Gastroesophageal sphincter (tissue), 2 donors: Measurements from ENCODE around the gene NPC1L1.

ENCODE experiments used
- EP300 ChIP-seq: sonication (generic); formaldehyde crosslinking; IDR thresholded peaks from one replicate; pipeline ENCODE4 v1.6.1; 2017; ENCODE audit warnings: antibody characterized with exemption, mild to moderate bottlenecking
- POLR2A ChIP-seq, 2 donors: fragments of 450-650 bp; IDR thresholded peaks; one replicate each; pipeline ENCODE4 v1.6.1; 2017; ENCODE audit warnings: antibody characterized with exemption in 2 of 2, mild to moderate bottlenecking in 2 of 2, moderate library complexity in 1 of 2

DNA sequence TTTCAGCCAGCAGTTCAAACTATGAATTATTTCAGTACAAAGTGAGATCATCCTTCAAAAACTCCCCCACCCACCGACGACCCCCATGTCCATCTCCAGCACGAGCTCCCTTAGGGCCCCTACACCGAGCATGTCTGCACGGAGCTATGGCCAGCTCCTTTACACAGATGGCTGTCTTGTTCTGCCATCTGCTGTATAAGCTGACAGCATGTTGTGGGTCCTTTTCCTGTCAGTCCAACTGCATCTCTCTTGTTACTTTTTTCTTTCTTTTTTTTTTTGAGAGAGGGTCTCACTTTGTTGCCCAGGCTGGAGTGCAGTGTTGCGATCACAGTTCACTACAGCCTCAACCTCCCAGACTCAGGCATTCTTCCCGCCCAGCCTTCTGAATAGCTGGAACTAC is 21.6 kb downstream of the NPC1L1 start:
- TF ChIP-seq EP300 (no peak), POLR2A (IDR thresholded peaks at IDR 0.05) (no peak)
